ENCODE measurements around the gene PAQR8.
"Not testable (repeated sequence)": the region's sequence is repeated elsewhere in the genome, so short reads cannot be mapped to it uniquely, and the experiment has no call there.

PAQR8 gene

DNA sequence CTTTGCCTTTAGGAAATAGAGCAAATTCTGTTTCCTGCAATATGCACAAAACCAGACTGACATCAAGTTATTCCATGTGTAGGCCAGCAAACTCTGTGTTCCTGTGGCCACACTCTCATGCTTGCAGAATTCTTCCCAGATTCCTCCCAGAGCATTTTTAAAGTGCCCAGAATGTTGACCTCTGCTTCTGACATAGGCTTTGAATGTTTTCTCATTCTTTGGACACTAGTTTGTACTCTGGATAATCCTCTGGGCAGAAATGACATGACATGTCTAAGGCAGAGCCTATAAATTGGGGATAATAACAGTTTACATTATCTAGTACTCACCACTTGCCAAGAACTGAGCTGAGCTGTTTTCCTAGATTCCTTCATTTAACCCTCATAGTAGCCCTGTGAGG lies 49.0 kb downstream of the PAQR8 start:
- DNase-seq (ENCODE audit: low read depth in 2 of 2), result no peak

DNA sequence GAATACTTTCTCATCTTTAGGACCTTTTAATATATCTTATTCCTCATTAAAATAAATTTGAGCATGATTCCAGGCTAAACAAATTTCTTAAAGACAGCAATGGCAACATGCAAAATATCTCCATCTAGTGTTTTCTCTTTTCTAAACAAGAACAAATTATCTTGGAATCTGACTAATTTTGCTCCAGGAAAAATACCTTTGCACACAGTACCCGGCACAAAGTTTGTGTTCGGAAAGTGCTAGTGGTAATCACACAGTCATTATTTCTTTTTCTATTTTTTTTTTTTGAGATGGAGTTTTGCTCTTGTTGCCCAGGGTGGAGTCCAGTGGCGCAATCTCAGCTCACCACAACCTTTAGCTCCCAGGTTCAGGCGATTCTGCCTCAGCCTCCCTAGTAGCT lies 50.0 kb downstream of the PAQR8 start:
- no peak for DNase-seq (ENCODE audit: low read depth in 2 of 2)

DNA sequence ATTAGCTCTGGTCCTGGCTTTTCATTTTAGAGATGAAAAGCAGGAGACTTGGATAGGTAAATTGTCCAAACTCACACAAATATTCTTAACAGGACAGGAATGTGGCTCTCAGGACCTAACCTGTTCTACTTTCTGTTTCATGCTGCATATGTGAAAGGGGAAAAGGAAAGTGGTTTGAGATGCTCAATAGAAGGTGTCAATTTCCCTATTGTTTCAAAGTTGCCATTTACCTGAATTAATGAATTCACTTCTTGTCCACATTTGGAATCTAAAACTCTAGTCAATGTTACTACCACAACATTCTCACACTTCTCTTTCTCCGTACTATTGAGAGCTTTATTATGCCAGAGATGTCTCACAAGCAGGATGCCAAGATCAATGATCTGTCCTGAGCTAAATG lies 53.4 kb downstream of the PAQR8 start:
- DNase-seq (ENCODE audit: low read depth in 2 of 2), result no peak

DNA sequence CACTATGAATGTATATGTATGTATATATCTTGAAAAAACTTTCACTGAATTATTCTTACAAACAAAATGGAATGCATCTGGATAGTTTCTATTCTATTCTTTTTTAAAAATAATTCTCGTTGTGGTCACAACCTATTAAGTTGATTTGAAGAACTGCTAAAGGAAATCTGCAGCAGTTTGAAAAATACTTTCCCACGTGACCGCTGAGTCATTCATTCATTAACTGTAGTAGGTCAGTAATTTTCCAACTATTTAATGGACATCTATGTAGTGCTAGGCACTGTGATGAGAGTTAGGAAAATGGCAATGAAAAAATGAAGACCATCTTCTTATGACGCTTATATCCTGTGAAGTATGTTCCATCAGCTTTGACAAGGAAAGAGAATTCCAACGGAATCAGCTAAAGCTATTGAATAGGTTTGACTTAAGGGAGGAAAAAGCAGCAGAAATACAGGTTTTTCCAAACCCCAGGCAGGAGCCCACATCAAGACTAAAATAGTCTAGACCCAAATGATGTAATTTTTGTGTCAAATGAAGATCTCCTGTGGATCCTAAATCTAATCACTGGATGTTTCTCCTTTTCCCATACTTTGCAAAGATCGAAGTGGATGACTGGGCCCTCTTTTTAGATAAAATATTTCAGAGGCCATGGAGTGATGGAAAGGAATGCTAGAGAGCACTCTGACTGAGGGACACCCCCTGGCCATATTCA lies 54.1 kb downstream of the PAQR8 start:
- DNase-seq (ENCODE audit: low read depth in 2 of 2), result no peak

DNA sequence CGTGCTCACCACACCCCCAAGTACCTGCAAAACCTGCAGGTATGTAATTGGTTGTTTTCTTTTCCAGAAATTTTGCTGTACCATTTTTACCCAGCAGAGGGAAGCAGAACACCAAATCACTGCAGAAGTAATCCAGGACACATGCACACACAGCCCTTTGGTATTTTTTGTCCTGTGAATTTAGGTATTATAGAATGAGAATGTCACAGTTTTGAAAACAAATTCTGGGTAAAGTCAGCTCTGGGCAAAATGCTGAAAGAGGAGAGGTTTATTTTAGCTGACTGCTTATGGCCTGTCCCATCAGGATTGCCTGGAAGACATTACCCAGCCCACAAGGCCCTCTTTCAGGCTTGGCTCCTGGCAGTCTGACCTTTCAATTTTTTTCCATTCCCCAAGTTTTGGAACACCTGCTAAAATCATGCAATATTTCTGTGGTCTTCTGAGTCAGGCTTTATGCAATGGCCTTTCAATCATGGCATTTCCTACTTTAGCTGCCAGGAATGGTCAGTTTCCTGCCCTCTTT lies 54.7 kb downstream of the PAQR8 start:
- no peak for DNase-seq (ENCODE audit: low read depth in 2 of 2)

DNA sequence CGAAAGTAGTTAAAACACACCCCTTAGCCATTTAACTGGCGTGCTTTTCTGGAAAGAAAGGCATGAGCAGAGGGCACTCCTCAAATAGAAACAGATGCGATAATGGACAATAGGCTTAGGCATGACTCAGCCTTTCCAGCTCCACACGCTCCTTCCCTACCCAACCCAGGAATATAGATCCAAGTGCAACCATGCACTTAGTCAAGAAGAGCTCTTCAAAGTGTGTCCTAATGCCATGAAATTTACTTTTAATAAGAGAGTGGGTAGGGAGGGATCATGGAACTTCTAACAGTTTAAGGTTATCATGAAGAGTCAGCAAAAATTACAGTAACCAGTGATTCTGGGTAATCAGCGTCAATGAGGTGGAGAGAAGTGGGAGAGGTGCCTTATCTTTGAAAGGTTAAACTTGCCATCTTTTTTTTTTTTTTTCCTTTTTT lies 55.7 kb downstream of the PAQR8 start:
- DNase-seq (ENCODE audit: low read depth in 2 of 2), result no peak

DNA sequence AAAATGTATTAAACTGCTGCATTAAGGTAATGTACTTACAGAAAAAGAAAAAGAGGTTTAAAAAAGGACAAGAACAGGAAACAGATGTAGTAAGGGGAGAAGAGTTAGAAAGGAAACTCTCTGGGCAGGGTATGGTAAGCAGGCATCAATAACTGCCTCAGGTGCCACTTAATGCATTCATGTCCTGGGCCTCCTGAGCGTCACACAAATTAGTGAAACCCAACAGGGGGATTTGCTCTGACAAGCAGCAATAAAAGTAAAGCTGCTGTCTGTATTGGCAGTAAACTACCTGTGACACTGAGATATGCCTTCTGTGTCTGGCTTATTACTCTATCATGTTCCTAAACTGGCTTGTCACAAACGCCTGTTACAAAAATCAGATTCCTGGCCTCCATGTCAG lies 56.7 kb downstream of the PAQR8 start:
- DNase-seq (ENCODE audit: low read depth in 2 of 2), result no peak

DNA sequence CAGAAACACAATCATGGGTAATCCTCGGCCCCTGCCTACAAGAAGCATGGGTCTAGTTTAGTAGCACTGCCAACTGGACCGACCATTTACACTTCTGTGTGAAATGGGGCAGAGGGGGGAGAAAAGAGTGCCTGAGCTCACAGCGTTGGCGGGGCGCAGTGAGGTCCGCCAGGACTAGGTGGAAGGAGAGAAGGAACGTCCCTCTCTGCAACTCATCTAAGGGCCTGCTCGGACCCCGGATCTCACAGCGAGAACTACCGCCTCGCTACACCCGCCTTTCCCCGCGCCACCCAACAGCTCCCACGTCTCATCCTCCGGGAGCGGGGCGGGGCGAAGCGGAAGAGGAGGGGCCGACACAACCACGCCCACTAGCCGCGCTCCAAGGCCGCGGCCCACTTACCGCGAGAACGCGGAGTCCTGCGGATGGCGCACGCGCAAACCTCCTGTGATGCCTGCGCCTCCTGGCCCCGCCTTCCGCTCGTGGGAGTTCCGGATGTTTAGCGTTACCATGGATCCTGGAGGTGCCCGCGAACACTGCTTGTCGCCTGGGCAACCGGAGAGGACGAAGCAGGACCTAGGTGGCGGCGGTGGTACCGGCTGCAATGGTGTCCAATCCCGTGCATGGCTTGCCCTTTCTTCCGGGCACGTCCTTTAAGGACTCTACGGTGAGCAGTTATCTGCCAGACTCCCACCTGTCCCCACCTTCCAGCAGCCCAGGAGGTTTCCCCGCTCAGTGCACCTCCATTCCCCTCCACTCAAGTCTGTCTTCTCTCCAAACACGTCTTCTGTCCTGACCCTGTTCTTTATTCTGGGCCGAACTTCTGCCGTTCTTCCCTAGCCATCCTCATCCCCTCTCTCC lies 58.1 kb downstream of the PAQR8 start, which contains the start of gene EFHC1:
Gene EFHC1 (plus strand): TSS at position 534 of the 859 bp plus-strand sequence. CDS start 69 bp downstream, at position 603.
- DNase-seq (ENCODE audit: low read depth in 2 of 2), result peak; percentile 94 to 96

DNA sequence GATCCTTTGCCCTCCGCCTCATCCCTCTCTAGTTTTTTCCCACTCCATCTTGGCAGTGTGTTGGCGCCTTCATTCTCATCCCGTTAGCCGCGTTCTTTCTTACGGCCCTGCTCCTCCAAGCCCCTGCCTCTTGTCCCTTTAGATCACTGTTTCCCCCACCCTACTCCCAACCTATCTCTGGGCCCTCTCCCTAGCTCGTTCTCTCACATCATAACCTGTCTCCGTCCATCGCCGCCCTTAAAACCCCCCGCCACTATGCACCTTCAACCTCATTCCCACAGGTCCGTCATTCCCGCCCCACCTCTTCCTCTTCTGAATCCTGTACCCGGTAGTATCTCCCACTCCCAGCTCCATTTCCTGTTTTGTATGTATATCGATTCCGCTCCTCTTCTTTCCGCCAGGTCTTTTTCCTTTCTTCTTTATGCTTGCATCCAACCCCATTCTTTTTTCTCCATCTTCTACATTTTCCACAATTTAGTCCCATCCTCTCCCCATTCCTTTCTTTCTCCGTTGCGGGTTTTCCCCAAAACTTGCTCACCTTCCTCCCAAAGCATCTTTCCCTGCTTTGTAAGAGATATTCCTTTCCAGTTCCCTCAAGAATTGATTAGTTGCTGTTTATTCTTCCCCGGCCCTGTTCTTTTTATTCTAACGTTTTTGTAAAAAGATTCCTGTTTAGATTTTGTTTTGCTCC lies 58.9 kb downstream of the PAQR8 start:
- no peak for DNase-seq (ENCODE audit: low read depth in 2 of 2)

DNA sequence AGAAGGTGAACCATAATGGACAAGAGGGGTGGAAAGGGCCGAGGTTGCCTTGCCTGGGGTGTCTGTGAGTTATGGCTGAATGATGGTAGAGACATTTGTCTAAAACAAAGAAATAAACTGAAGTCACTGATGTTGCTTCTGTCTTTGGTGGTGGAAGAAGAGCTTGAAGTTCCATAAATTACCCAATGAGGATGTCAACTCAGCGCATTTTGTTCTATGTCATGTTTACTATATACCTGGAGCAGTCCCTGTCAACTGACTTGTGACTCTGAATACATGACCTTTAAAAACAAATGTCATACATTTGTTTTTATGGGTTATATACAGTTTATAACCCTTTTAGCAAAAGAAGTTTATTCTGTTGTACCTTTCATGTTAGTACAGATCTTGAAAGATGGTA lies 60.2 kb downstream of the PAQR8 start:
- DNase-seq (ENCODE audit: low read depth in 2 of 2), result no peak

DNA sequence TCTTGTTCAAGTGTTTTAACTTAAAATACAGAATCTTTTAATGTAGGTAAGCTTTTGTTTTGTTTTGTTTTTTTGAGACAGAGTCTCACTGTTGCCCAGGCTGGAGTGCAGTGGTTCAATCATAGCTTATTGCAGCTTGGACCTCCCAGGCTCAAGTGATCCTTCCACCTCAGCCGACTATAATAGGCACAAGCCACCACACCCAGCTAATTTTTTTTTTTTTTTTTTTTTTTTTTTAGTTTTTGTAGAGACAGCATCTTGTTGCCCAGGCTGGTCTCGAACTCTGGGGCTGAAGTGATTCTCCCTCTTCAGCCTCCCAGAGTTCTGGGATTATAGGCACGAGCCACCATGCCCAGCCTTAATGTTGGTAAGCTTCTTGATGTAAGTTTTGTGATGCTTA lies 61.5 kb downstream of the PAQR8 start:
- DNase-seq (ENCODE audit: low read depth in 2 of 2), result no peak

DNA sequence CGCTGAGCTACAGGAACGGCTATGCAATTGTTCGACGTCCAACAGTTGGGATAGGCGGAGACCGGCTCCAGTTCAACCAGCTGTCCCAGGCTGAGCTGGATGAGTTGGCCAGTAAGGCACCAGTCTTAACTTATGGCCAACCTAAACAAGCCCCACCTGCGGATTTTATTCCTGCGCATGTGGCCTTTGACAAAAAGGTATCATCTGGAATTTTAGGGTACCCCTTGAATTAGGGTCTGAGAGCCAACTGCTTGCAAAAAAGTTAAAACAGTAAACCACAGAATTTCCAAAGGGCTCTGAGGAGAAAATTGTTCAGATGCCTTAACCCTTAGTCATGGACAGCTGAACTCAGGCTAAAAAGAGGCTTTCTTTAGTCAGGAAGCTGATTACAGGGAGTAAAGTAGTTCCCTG lies 62.0 kb downstream of the PAQR8 start:
- DNase-seq (ENCODE audit: low read depth in 2 of 2), result no peak

DNA sequence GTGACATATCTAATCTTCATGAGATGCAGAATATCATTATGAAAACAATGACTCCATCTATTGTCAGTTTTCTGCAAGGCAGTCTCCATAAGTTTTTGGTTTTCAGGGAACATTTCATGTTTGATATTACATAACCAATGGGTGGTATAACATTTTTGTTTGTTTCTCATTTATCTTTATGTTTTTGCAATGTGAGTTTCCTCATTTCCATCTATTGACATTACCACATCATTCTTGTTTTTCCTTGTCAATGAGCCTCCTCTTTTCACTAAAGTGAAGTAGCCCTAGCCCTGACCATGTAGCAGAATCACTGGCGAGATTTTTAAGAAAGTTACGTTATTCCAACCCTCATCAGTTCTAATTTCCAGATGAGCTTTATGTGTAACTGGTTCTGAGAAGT lies 62.6 kb downstream of the PAQR8 start:
- DNase-seq (ENCODE audit: low read depth in 2 of 2), result no peak

DNA sequence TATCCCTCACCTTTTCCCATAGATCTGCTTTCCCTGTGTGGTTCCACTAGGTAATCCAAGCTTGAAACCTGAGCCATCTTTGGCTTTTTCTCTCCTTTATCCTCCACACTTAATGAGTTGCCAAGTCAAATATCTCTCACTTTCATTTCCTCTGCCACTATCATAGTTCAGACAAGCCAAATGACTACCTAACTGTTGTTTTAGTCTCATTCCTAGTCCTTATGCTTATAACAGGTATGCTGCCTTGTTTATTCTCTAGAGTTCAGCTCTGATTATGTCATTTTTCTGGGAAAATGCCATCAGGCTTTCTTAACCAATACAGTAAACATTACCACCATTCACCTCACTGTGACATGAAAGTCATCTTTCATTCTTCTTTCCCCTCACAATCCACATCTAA lies 64.7 kb downstream of the PAQR8 start:
- no peak for DNase-seq (ENCODE audit: low read depth in 2 of 2)

DNA sequence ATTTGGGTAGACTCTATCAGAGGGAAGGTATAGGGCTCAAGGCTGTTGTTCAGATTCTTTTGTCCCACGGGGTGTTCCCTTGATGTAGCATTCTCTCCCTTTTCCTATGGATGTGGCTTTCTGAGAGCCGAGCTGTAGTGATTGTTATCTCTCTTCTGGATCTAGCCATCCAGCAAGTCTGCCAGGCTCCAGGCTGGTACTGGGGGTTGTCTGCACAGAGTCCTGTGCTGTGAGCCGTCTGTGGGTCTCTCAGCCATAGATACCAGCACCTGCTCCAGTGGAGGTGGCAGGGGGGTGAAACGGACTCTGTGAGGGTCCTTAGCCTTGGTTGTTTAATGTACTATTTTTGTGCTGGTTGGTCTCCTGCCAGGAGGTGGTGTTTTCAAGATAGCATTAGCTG lies 71.3 kb downstream of the PAQR8 start:
- DNase-seq (ENCODE audit: low read depth in 2 of 2), result not testable (repeated sequence)

DNA sequence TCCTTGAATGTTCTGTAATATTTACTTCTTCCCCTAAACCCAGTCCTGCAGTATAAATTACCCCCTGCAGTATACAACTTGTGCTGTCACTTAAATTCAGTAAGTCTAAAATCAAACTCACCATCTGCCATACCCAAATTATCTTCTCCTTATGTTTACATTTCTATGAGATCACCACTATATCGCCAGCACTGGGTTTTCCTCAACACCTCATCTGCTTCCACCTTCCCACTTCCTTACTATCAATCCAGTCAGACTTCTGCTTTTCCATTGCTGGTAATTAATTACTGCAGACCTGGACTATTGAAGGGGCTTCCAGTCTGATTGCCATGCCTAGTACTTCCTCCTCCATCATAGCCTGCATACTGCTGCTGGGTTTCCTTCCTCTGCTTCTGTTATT lies 73.4 kb downstream of the PAQR8 start:
- no peak for DNase-seq (ENCODE audit: low read depth in 2 of 2)

DNA sequence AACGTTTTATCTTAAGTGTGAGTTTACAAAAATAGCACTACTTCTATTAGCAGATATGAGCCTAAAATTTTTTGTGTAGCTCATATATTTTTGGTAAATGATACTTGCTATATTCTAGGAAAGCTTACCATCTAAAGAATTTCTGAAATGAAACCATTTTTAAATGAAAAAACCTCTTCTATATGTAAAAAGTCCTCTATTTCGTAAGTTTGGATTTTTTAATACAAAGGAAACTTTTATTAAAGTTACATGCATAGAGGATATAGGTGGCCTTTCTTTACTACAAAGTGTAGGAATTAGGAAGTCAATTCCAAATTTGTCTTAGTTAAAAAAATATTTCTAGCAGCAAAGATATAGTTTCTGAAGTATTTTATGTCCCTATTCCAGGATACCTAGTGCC lies 77.0 kb downstream of the PAQR8 start:
- no peak for DNase-seq (ENCODE audit: low read depth in 2 of 2)

DNA sequence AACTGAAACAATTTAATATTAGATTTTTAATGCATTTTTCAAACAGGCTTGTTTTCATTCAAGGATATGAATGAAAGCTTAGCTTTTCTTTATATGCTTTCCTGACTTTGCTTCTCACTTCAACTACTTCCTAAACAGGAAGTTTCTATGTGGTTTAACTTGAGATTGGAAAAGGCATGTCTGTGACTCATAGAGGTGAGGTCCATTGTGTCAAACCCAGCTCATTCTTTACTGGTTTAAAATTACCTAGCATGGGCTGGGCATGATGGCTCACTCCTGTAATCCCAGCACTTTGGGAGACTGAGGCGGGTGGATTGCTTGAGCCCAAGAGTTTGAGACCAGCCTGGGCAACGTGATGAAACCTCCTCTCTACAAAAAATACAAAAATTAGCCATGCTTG lies 92.6 kb downstream of the PAQR8 start:
- no peak for DNase-seq (ENCODE audit: low read depth in 2 of 2)

DNA sequence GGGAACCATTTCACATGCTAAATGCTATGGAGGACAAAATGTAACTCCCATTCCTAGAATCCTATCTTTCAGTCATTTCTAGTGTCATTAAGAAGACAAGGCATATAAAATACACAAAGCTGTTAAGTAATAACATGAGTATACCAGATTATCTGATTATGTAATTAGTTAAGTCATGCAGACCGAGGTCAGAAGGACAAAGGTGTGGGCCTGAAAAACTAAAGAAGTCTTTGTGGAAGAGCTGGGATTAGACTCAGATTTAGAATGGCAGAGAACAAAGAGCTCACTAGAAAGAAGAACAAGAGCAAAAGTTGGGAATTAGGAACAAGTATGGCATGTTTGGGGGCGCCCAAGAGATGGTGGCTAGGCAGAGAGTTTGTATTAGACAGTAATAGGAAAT lies 95.1 kb downstream of the PAQR8 start:
- no peak for DNase-seq (ENCODE audit: low read depth in 2 of 2)
